MM.1S (cell line): ENCODE data around the gene MATR3.
"Not testable (repeated sequence)": the region's sequence is repeated elsewhere in the genome, so short reads cannot be mapped to it uniquely, and the experiment has no call there.

ENCODE experiments used
- DNase-seq: peaks from one replicate; pipeline ENCODE4 v3.0.0-alpha.2; 2015
- H2AFZ ChIP-seq: fragments of 300-600 bp; sonication (generic); 2 replicates; pipeline ENCODE4 v1.6.0; 2016; ENCODE audit warnings: antibody characterized with exemption, low read length
- H3F3A ChIP-seq: fragments of 300-600 bp; sonication (generic); 2 replicates; pipeline ENCODE4 v1.6.1; 2016; ENCODE audit warnings: mild to moderate bottlenecking, antibody characterized with exemption, low read length, moderate library complexity, mixed read lengths; ENCODE audit not compliant: insufficient read depth
- H3K27ac ChIP-seq: fragments of 300-600 bp; sonication (generic); 2 replicates; pipeline ENCODE4 v1.5.1; 2016; ENCODE audit warnings: mild to moderate bottlenecking, low read length
- H3K27me3 ChIP-seq: fragments of 300-600 bp; sonication (generic); replicated peaks from 2 replicates; pipeline ENCODE4 v1.6.0; 2016; ENCODE audit warnings: low read length; ENCODE audit not compliant: insufficient read depth
- H3K36me3 ChIP-seq: fragments of 300-600 bp; sonication (generic); replicated peaks from 2 replicates; pipeline ENCODE4 v1.6.1; 2016; ENCODE audit warnings: mild to moderate bottlenecking, low read length, mixed read lengths; ENCODE audit not compliant: insufficient read depth
- H3K4me1 ChIP-seq: fragments of 300-600 bp; sonication (generic); 2 replicates; pipeline ENCODE4 v1.6.1; 2016; ENCODE audit warnings: low read length, mixed read lengths
- H3K4me2 ChIP-seq: fragments of 300-600 bp; sonication (generic); 2 replicates; pipeline ENCODE4 v1.6.0; 2016; ENCODE audit warnings: low read depth, low read length
- H3K4me3 ChIP-seq: fragments of 300-600 bp; sonication (generic); 2 replicates; pipeline ENCODE4 v1.5.1; 2016; ENCODE audit warnings: low read length, mixed read lengths
- H3K79me2 ChIP-seq: fragments of 300-600 bp; sonication (generic); 2 replicates; pipeline ENCODE4 v1.6.1; 2016; ENCODE audit warnings: mixed run types, low read length, mixed read lengths
- H3K9ac ChIP-seq: fragments of 300-600 bp; sonication (generic); 2 replicates; pipeline ENCODE4 v1.6.1; 2016; ENCODE audit warnings: low read length, mixed read lengths
- H3K9me2 ChIP-seq: fragments of 300-600 bp; sonication (generic); replicated peaks from 2 replicates; pipeline ENCODE4 v1.6.1; 2016; ENCODE audit warnings: mild to moderate bottlenecking, low read length, mixed read lengths; ENCODE audit not compliant: insufficient read depth
- H3K9me3 ChIP-seq: fragments of 300-600 bp; sonication (generic); replicated peaks from 2 replicates; pipeline ENCODE4 v1.6.1; 2016; ENCODE audit warnings: mild to moderate bottlenecking, low read length, mixed read lengths; ENCODE audit not compliant: insufficient read depth
- H4K20me1 ChIP-seq: fragments of 300-600 bp; sonication (generic); 2 replicates; pipeline ENCODE4 v1.6.1; 2016; ENCODE audit warnings: mild to moderate bottlenecking, low read length, moderate library complexity, mixed read lengths; ENCODE audit not compliant: insufficient read depth
- CTCF ChIP-seq: fragments of 300-600 bp; sonication (generic); IDR thresholded peaks from 2 replicates; pipeline ENCODE4 v1.5.1; 2016; ENCODE audit warnings: antibody characterized with exemption, low read length, mixed read lengths
- EZH2 ChIP-seq: fragments of 300-600 bp; sonication (generic); optimal IDR thresholded peaks from 2 replicates; pipeline ENCODE3; 2017; ENCODE audit warnings: low read depth, mild to moderate bottlenecking, antibody characterized with exemption, low read length, mixed read lengths
- EZH2phosphoT487 ChIP-seq: fragments of 300-600 bp; sonication (generic); IDR thresholded peaks from 2 replicates; pipeline ENCODE4 v1.6.1; 2018; ENCODE audit warnings: antibody characterized with exemption, low read length

MATR3 gene

DNA sequence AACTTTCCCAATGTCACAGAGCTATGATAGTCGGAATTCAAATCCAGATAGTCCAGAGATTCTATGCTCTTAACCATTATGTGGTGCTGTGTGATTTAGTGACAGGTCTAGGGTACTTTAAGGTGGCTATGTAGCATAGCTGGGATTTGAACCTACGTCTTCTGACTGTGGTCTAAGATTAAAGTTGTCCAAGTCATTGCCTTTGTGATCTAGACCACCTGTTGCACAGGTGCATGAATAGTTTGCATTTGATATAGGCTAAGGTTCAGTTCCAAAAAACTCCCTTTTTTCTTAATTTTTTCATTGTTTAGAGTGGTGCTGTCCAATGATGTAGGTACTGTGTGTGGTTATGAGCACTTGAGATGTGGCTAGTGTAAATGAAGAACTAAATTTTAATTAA is 50.6 kb downstream of the MATR3 start:
- Histone ChIP-seq H2AFZ (no peak overlapping the region), H3K4me1 (0 out of 2 replicates have a peak, but pooled peaks cover 6% of the 10 kb centered on the region), H3K9me3 (no peaks in the 10 kb centered on the region), H3K4me3 (no peak overlapping the region), H3F3A (peaks cover 23% of the 10 kb centered on the region), H3K79me2 (peaks cover 74% of the 10 kb centered on the region), H3K27ac (no peak overlapping the region), H4K20me1 (no peaks in the 10 kb centered on the region; the same call in 1 of the 2 replicates), H3K27me3 (no peaks in the 10 kb centered on the region), H3K4me2 (no peak overlapping the region), H3K9ac (no peak overlapping the region), H3K36me3 (no peaks in the 10 kb centered on the region), H3K9me2 (no peaks in the 10 kb centered on the region)
- TF ChIP-seq EZH2 (no peak), EZH2phosphoT487 (no peak), CTCF (no peak)
- no peak for DNase-seq

DNA sequence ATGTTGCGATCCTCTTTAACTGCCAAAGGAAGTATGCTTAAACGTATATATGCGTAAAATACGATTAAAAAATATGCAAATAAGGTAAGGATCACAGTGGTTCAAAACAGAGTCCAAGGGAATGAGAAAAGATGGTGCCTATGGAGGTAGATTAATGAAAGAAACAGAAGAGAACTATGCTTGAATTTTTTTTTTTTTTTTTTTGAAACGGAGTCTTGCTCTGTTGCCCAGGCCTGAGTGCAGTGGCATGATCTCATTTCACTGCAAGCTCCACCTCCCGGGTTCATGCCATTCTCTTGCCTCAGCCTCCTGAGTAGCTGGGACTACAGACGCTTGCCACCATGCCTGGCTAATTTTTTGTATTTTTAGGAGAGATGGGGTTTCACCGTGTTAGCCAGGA is 51.9 kb downstream of the MATR3 start:
- not testable (repeated sequence) for H3K27me3 ChIP-seq, H3K9me3 ChIP-seq, H4K20me1 ChIP-seq, H3K4me3 ChIP-seq, H3K9ac ChIP-seq, H2AFZ ChIP-seq, H3K27ac ChIP-seq, H3K36me3 ChIP-seq, H3K9me2 ChIP-seq, DNase-seq, H3K4me2 ChIP-seq, H3K4me1 ChIP-seq
- Histone ChIP-seq H3K79me2 (peaks cover 86% of the 10 kb centered on the region), H3F3A (peaks cover 17% of the 10 kb centered on the region)

- H3K36me3 ChIP-seq, H4K20me1 ChIP-seq, H3K4me3 ChIP-seq, H3K9me2 ChIP-seq, DNase-seq, H3K4me1 ChIP-seq, H3K4me2 ChIP-seq, H3K27me3 ChIP-seq, H2AFZ ChIP-seq, H3F3A ChIP-seq, H3K9ac ChIP-seq, H3K27ac ChIP-seq, H3K9me3 ChIP-seq: not testable (repeated sequence)
- peaks cover 98% of the 10 kb centered on the region for H3K79me2 ChIP-seq
These were observed 54.3 kb downstream of the MATR3 start for GRCh38 chr5:139347863-139348262.

- H3K9me2 ChIP-seq, result no peaks in the 10 kb centered on the region
- no peaks in the 10 kb centered on the region; the same call in 1 of the 2 replicates for H3F3A ChIP-seq
- TF ChIP-seq EZH2phosphoT487, result no peak
- TF ChIP-seq EZH2, result no peak
- TF ChIP-seq CTCF, result no peak
- H4K20me1 ChIP-seq, result peaks cover 13% of the 10 kb centered on the region
- H3K4me2 ChIP-seq, result no peak overlapping the region
- no peak overlapping the region for H3K9ac ChIP-seq
- no peak overlapping the region for H3K4me3 ChIP-seq
- H3K27me3 ChIP-seq, result no peaks in the 10 kb centered on the region
- no peaks in the 10 kb centered on the region for H3K4me1 ChIP-seq
- H3K9me3 ChIP-seq, result no peaks in the 10 kb centered on the region
- H2AFZ ChIP-seq, result no peak overlapping the region
- H3K79me2 ChIP-seq, result peaks cover 98% of the 10 kb centered on the region
- no peak overlapping the region for H3K27ac ChIP-seq
- H3K36me3 ChIP-seq, result no peaks in the 10 kb centered on the region
- DNase-seq, result no peak
These were observed 60.6 kb downstream of the MATR3 start for GRCh38 chr5:139354186-139354585.

DNA sequence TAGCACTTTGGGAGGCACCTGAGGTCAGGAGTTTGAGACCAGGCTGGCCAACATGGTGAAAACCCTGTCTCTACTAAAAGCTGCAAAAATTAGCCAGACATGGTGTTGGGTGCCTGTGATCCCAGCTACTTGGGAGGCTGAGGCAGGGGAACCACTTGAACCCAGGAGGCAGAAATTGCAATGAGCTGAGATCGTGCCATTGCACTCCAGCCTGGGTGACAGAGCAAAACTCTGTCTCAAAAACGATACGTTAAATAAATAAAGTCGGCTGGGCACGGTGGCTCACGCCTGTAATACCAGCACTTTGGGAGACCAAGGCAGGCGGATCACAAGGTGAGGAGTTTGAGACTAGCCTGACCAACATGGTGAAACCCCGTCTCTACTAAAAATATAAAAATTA is 62.4 kb downstream of the MATR3 start:
- peaks cover 100% of the 10 kb centered on the region for H3K79me2 ChIP-seq
- peaks cover 13% of the 10 kb centered on the region for H4K20me1 ChIP-seq
- H3K36me3 ChIP-seq, result not testable (repeated sequence)

More for the DNA sequence above, 62.4 kb downstream of the MATR3 start:
- not testable (repeated sequence) for H3K9me3 ChIP-seq, H3K9ac ChIP-seq, H3K4me2 ChIP-seq, H3K4me3 ChIP-seq, H3K4me1 ChIP-seq, H2AFZ ChIP-seq, H3K9me2 ChIP-seq, H3K27ac ChIP-seq, H3K27me3 ChIP-seq, DNase-seq, H3F3A ChIP-seq
